HG02852 (cell line): Measurements from ENCODE around the gene TRPM3.

Experiments used
- ATAC-seq: cut with Tn5 transposase; IDR thresholded peaks from one replicate; pipeline ENCODE4 v1.9.1; 2021; ENCODE audit warnings: mild to moderate bottlenecking, moderate library complexity; ENCODE audit not compliant: unreplicated experiment

Gene TRPM3

DNA sequence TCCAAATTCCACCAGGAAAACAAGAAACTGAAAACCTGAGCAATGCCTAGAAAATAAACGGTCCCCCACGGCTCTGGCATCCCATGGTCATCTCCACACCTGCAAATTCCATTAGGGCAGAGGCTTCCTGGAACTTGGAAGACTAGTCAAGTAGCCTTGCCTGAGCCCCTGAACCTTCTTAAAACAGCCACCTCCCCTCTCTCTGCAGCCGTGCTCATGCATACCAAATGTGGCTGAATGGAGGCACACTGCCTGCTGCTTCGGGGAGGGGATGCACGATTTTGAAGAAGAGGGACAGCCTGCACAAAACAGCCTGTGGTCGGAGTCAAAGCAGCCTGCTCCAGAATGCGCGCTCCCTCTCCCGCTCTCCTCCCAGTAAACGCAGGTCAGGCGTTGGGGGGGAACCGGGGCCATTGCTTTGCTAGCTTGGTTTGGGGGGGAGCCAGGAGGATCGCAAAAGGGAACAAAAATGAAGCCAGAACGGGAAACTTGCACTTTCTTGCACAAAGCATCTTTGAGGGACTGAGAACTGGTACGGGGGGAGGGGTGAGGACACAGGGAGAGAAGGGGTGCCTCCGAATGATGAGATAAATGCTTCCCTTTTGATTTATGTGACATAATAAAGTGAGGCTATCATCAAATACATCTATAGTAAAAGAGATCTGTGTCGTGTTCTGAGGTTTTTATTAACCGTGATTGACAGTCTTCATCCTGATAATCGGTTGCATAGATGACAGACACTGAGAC lies at the start of gene TRPM3:
Gene TRPM3 (minus strand): TSS at position 347 of the 747 bp plus-strand sequence. CDS start 267 bp downstream, at position 80.
- no peak for ATAC-seq

DNA sequence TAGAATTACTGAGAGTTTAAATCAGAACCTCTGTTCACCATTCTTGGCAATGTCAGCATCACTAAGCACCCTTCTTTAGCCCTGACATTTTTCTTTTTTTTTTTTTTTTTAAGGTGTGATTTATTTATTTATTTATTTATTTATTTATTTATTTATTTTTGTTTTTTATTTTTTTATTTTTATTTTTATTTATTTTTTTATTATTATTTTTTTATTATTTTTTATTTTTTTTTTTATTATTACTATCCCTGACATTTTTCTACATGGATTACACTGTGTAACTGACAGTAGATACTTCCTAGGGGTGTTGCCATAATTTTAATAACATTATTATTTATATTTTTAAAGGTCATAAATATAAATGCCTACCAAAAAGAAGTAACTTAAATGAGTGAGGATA lies 47.0 kb upstream of the TRPM3 start:
- no peak for ATAC-seq

DNA sequence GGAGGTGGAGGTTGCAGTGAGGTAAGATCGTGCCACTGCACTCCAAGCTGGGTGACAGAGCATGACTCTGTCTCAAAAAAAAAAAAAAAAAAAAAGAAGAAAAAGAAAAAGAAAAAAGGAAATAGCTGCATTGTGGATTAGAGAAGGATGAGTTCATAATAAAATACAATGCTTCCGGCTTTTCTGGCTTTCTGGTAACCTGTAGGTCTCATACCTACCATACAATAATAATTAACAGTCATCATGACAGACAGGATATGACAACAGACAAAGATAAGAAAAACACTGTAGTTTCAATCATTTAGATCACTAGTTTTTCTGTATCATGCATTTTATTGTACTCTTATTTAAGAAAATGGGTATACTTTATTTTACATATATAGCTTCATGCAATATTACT lies 40.7 kb upstream of the TRPM3 start:
- ATAC-seq, result no peak

DNA sequence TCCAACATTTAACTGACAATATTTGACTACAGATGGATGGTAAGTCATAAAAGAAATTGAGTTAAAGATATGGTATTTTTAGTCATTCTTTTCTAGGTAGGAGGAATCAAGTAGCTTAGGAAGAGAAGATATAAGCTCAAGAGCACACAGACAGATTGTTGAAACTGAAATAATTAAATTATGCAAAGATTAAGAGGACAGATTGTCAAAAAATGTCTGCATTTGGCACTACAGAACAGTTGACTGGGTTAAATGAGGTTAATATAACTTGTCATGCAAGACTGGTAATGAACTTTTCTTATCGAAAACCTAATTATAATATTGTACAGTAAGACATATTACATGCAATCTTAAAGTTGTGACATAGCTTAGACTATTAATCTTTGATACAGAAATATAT lies 36.3 kb upstream of the TRPM3 start:
- no peak for ATAC-seq

DNA sequence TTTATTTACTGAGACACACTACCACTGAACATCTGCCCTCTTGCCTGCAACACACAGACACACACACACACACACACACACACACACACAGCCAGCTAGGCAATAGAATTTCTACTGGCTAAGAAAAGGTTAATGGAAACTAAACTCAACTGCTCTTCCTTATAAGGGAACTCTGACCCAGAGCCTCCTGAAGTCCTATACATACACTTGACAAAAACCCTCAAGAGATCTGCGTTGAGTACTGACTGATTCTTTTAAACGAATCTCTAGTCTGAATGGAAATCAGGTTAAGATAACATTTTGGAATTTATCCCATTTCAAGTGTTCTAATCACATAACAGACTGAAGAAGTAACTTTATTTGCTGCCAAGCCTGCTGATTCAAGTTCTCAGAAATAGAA lies 25.9 kb upstream of the TRPM3 start:
- ATAC-seq, result no peak

DNA sequence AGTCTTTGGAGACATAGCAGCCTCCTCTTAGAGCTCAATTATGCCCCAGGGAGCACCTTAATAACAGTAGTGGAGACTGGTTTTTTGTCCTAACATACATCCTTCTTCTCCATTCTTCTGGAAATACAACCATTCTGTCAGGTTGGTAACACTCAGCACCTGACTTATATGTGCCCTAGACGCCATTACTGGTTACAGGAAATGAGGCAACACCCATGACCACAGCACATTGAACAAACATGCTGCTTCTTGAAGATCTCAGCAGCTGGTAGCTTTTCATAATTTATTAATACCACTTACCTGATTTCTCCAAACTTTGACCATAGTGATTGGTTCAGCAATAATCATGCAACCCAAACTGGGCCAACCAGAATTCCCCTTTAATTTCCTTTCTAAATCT lies 25.1 kb upstream of the TRPM3 start:
- no peak for ATAC-seq

DNA sequence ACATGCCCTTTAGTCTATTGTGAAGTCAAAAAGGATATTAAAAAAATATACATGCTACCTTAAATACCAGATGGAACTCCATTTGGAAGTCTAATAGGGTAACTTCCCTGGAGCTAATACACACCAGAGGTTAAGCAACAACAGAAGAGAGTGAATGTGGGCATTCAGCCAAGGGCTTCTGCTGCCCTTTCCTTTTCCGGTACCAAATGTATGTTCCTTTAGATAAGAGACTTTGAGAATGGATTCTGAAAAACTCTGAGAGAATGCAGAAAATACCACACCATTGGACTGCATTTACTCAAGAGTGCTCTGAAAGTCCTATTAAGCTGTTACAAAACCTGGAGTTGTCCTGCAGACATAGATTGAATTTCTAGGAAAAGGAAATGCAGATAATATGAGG lies 23.8 kb upstream of the TRPM3 start:
- no peak for ATAC-seq

DNA sequence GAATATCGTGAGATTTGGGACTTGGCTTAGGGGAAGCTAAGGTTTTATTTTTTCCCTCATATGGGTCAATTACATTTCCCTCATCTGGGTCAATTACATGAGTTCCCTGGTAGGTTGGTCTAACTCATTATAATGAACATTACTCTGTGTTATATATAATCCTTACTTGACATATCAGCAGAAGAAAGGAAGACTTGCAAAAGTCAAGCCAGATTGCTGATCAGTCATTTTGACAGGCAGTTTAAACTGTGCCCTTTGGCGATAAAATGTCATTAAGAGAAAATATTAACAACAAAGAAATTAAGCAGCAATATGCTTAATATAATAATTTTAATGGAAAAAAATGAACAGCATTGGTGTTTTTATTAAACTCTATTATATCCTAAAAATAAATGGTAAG lies 23.1 kb upstream of the TRPM3 start:
- no peak for ATAC-seq

DNA sequence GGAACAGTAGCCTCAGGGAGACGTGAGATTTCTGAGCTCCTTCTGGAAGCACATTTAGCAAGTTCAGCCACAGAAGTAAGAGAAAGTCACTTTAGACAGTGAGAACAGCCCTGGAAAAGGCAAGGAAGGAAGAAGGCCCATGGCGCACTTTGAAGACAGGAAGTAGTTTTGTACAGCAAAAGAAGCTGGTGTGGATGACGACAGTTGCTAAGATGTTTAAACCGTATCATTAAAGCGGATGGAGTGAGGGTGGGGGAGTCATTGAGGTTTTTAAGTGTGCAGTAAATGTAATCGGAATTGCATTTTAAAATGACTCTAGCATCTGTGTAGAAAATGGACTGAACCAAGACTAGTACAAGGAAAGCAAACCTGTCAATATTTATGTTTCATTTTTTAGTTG lies 15.3 kb upstream of the TRPM3 start:
- no peak for ATAC-seq

DNA sequence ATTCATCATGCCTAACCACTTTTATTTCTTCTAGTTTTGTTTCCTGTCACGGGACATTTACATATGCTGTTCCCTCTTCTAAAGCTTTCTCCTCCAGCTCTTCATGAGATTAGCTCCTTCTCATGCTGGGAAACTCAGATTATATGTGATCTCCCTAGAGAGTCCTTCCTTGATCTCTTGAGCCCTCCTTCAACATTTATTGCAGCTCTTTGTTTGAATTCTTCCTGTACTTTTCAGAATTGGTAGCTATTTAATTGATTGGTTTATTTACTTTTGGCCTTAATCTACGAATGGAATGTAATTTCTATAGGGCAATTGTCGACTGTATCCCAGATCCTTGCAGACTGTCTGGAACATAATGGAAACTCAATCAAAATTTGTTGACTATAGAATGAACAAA lies 9.7 kb upstream of the TRPM3 start:
- ATAC-seq, result no peak

DNA sequence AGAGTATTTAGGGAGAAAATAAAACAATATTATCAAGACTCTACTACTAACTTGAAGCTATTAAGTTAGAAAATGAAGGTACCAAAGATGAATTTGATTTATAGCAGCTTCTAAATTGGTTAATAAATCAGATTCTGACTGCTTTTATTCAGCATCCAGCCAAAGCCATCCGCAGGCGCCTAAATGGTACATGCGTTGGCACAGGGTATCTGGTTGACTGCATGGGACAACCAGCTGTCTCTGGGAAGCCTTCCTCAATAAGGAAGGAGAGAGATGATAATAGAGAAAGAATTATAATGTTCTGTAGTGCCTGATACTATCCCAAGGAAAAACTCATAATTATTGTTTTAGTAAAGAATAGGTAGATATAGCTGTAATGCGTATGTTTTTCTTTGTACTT lies 9.1 kb upstream of the TRPM3 start:
- no peak for ATAC-seq

DNA sequence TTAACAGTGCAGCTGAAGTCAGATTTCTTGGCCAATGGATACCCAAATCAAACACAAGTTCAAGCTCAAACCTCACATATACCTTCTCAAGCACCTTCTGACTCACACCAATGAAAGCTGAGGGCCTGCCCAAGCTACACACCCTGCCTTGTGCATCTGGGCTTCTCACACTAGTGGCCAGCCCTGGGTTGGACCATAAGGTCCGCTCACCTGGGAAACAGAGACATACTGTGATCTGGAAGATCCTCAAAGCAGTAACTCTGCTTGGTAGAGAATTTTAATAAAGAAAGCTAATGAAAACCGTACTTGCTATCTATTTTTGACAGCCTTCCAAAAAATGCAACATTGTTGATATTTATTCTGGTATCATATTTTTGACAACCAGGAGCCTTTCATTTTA lies 7.4 kb upstream of the TRPM3 start:
- no peak for ATAC-seq

DNA sequence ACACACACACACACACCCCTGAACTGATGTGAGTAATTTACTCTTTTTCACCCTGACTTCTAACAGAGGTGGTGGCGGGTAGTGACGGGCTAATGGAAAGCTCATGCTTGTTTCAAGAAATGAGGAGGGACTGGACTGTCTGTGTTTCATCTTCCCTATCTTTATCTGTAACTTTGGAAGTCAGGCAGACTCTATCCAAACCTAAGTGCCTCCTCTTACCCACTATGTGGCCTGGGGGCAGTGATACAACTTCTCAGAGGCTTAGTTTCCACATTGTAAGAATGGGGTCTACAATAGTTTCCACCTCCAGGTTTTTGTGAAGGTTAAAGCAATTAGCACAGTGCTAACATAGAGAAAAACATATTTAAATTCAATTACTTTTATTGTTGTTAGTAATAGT lies 5.9 kb upstream of the TRPM3 start:
- no peak for ATAC-seq

DNA sequence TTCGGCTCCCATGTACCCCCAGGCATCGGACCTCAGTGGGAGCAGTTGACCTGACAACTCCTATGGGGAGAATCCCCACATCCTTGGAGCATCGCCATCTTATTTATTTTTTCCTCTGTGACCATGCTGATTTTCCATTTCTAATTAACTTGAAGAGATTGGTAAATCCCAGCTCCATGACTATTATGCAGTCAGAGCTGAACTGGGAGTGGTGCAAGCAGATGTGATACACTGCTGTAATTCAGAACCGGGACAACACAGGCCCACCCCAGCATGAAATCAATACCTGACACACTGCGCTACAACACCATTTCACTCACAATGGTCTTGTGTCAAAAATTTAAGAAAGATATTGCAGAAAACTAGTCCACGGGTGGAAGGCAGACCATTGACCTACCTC lies 1.0 kb upstream of the TRPM3 start:
- ATAC-seq, result no peak

DNA sequence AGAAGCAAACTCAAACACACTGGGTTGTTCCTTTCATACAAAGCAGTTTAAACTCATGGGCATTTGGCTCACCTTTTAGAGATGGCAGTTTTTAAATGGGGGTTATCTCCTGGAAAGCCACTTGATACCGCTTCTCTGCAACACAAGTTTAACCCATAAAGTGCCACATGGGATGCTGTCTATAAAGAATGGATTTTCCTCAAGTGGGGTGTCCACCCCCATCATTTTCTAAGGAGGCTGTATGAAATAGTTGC lies 528 bp upstream of the TRPM3 start:
- ATAC-seq, result no peak

DNA sequence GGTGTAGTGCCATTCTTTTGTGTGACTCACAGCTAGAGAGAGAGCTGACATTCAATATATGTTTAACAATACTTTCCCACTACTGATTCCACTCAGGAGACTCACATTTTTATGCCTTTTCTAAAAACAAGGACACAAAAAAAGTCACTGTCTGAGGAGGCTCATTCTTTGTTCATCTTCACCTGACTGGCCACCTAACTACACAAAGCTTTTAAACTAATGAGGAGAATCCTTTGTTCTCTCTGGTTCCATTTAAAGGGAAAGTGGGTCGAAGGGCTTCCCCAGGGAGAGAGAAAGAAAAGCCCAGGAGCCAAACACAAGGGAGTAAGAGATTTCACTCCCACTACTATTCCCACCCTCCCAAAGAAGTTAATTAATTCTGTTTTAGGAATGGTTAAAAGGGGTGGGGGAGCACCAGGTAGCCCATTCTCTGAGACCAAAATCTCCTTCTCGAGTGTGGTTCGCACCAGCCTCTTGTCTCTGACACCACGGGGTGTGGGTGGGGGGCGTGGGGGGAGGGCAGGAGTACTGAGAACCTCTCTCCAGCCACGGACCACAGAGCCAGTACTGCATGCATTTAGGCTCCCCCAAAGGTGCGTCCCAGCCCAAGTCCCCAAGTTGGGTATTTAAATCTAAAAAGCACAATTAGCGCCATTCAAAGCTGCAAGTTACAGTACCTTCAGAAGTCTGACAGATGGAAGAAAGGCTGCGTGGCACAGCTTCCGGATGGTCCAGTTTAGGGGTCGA lies 747 bp downstream of the TRPM3 start:
- ATAC-seq, result no peak

DNA sequence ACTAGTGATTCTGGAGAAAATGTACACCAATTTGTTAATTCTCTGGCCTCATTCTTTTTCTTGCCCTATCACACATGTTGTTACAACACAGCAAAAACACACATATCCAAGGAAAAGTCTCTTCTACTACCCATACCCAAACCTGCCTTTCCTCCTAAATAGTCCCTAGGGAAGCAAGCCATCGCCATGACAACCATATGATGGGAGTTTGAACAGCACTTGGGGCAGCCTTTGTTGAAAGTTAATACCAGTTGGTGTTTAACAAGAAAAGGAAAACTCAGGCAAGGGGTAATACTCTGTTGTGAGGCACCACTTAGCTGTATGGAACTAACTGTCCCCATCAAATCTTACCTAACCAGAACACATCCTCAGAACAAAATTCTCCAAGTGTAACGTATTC lies 1.7 kb downstream of the TRPM3 start:
- no peak for ATAC-seq

DNA sequence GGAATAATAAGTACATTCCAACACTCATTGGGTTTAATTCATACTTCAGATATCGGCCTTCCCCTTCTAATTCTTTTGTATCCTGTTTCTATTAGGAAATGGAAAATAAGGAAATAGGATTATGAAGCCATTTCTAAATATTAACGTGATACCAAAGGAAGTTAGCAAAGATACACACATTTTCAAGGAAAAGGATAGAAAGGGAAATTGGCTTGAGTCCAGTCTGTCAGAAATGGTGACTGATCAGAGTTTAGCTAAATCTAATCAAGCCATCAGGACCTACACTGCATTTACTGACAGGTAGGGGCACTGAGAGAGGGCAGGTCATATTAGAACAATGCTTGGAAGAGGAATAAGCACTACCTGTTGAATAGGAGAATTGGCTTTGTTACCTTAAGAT lies 3.1 kb downstream of the TRPM3 start:
- no peak for ATAC-seq

DNA sequence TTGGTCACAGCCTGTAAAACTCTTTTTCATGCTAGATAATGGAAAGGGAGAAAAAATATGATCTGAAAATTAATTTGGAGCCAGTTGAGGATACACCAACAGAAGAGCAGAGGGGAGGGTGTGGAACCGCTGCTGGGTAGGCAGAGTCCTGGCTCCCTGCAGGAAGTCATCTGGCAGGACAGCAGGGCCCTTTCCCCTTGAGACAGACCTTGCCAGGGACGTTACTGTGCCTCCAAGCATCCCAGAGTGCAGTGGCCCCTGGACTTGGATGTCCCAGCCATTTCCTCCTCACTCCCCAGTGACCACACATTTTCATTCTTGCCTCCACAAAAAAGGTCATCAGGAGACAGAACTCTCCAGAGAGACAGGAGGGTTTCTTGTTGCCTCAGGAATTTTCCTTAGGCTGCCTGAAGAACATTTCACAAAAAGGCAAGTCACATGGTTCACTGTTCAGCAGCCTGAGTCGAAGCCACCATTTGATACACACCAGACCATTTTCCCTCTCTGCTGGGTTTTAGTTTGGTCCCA lies 5.9 kb downstream of the TRPM3 start:
- no peak for ATAC-seq

DNA sequence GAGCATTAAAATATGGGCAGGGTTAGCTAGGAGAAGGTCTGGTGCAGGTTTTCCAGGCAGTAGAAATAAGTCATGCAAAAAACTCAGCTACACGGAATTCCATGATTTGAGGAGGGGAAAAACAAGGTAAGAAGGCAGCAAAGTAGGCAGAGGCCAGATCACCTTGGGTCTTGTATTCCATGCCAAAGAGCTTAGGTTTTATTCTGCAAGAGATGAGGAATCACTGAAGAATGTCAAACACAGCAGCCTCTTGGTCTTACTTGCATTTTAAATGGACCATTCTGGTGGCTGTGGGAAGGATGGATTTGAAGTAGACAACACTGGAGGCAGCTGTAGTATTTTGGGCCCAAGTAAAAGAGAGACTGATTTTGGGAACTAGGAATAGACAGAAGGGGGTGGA lies 8.6 kb downstream of the TRPM3 start:
- no peak for ATAC-seq

DNA sequence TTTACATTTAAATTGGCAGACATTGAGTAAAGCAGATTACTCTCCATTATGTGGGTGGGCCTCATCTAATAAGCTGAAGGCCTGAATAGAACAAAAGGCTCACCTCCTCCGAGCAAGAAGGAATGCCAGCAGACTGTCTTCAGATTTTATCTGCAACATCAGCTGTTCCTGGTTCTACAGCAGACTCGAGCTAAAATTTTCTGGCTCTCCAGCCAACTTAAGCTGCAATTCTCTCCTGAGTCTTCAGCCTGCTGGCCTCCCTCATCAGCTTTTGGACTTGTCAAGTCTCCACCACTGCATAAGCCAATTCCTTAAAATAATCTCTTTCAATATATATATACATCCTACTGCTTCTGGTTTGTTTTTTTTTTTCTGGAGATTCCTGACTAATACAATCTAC lies 12.5 kb downstream of the TRPM3 start:
- ATAC-seq, result no peak

DNA sequence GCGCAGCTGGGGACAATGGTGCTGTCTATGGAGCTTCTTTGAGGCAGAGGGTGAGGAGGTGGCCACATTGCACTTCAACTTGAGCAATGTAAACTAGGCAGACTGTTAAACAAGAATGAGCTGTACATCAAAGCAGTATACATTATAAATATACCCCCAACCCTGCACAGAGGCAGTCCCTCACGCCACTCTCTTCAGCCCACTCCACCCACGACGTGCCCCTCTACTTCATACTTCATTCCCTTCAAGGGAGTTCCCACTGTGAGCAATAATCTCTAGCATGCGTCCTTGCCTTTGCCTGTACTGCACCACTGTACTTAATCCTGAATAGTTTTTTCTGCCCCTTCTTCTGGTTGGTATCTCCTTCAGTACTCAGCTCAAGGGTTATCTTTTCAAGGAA lies 14.4 kb downstream of the TRPM3 start:
- no peak for ATAC-seq

DNA sequence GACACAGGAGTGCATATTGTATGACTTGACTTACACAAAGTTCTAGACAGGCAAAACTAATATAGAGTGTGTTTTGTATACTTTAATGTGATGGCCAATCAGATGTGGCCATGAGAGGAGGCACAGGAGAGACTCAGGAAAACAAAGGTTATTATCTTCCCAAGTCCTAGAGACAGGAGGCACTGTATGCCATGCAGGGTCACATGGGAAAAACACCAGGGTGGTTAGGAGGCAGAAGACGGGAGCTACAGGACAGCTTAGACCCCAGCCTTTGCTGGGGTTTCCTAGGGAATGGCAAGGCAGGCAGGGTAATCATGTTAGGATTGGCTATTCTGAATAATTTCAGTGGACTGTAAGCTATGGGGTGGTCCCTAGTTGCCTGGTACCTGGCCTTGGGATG lies 16.2 kb downstream of the TRPM3 start:
- ATAC-seq, result no peak
